GM19023 (cell line): ENCODE measurements around the gene GPSM1.
"Not testable (repeated sequence)": the region's sequence is repeated elsewhere in the genome, so short reads cannot be mapped to it uniquely, and the experiment has no call there.

Source experiments
- ATAC-seq: cut with Tn5 transposase; IDR thresholded peaks from one replicate; pipeline ENCODE4 v1.9.1; 2021; ENCODE audit warnings: mild to moderate bottlenecking, moderate library complexity; ENCODE audit not compliant: unreplicated experiment

Gene GPSM1

DNA sequence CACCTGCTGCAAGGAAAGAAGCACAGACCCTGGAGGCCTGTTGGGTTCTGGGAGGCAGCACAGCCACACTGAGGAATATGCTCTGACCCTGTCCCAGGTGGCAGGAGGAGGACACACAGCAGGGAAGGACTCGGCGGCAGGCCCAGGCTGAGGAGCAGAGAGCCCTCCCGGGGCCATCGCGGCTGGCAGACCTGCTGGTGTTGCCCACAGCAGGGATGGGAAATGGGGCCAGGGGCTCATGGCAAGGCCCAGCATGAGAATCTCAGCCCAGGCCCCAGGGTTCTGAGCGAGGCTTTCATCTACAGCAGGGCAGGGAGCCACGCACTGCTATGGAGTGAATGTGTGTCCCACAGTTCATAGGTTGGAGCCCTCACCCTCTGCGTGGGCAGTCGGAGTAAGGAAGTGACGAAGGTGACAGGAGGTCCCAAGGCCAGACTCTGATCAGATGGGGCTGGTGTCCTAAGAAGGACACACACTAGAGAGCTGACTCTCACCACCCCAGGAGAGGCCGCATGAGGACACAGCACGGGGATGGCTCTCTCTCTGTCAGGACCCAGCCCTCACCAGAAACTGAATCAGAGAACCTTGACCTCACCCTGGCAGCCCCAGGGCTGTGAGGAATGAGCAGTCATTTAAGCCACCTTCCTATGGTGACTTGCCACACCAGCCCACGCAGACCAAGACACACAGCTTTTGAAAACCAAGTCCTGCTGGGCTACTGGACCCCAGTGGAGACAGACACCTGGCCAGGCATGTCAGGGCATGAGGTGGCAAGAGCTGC, 10.3 kb upstream of the GPSM1 start:
- ATAC-seq, result no peak

DNA sequence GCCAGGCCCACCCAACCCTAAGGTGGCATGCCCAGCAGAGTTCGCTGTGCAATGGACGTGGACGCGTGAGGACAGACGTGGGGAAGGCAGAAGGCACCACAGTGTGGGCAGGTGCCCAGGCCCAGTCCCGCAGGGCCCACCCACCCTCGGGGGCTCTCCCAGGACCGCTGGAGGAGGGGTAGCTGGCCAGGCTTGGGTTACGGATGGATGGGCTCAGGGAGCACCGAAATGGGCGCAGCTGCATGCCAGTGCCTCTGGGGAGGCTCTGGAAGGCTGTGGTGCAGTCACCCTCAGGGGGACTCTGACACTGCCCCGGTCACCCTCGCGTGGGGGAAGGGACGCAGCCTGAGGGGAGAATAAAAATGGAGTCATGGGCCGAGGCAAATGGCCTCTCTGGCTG, 9.6 kb upstream of the GPSM1 start:
- no peak for ATAC-seq

DNA sequence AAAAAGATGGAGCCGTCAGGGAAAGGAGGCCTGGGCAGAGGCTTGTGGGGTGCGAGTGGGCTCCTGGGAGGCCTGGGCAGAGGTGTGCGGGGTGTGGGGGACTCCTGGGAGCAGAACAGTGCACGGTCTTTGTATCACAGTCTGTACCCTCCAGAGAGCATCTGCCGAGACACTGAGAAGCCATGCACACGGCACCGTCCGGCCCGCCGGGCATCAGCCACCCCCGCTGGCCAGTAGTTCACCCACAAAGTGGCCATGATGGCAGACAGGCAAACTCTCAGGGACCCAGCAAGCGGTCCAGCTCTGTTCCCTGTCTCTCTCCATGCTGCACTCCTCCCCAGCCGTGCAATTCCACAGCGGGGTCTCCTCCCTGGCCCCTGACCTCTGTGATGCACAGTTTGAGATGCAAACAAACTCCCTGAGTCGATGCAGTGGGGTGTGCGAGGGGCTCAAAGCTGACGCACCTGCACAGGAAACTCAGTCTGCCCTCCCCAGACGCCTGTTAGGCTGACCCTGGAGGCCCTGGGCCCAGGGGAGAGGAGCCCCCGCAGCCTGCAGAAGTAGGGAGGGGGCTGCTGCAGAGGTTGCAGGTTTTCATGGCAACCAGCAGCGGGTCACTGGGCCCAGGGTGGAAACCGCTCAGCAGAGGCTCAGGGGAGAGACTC, 9.1 kb upstream of the GPSM1 start:
- ATAC-seq, result no peak

DNA sequence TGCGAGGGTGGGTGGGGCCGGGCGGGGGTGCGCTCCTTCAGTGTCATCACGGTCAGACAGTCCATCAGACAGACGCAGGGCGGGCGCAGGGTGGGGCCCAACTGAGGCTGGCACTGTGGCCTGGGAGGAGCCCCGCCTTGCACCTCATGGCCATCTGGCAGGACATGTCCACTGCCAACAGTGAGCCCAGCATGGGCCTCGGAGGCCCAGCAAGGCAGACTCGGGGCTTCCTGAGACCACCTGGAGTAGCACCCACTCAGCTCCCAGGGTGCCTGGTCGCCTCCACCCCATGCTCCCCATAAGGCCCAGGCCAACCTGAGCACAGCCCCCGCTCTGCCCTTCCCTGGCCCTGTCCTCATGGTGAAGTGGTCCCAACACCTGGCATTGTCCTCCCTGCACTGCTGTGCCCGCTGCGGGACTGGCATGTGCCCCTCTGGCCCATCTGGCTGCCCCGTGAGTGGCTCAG, 8.5 kb upstream of the GPSM1 start:
- ATAC-seq, result no peak

DNA sequence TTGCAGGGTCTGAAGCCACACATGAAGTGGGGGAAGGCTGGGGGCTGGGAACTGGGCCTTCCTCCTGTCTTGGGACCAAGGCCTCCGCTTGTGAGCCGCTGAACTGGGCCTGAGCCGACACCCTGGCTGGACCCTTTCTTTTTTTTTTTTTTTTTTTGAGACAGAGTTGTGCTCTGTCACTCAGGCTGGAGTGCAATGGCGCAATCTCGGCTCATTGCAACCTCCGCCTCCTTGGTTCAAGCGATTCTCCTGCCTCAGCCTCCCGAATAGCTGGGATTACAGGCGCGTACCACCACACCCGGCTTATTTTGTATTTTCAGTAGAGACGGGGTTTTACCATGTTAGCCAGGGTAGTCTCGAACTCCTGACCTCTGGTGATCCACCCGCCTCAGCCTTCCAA, 8.1 kb upstream of the GPSM1 start:
- not testable (repeated sequence) for ATAC-seq

DNA sequence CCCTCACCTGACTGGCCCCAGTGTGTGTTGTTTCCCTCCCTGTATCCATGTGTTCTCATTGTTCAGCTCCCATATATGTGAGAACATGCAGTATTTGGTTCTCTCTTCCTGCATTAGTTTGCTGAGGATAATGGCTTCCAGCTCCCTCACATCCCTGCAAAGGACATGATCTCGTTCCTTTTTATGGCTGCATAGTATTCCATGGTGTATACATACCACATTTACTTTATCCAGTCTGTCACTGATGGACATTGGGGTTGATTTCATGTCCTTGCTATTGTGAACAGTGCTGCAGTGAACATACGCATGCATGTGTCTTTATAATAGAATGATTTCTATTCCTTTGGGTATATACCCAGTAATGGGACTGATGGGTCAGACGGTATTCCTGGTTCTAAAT, 7.4 kb upstream of the GPSM1 start:
- ATAC-seq, result not testable (repeated sequence)

DNA sequence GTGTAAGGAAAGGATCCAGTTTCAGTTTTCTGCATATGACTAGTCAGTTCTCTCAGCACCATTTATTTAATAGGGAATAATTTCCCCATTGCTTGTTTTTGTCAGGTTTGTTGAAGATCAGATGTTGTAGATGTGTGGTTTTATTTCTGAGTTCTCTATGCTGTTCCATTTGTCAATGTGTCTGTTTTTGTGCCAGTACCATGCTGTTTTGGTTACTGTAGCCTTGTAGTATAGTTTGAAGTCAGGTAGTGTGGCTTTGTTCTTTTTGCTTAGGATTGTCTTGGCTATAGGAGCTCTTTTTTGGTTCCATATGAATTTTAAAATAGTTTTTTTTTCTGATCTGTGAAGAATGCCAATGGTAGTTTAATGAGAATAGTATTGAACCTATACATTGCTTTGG, 6.4 kb upstream of the GPSM1 start:
- not testable (repeated sequence) for ATAC-seq

DNA sequence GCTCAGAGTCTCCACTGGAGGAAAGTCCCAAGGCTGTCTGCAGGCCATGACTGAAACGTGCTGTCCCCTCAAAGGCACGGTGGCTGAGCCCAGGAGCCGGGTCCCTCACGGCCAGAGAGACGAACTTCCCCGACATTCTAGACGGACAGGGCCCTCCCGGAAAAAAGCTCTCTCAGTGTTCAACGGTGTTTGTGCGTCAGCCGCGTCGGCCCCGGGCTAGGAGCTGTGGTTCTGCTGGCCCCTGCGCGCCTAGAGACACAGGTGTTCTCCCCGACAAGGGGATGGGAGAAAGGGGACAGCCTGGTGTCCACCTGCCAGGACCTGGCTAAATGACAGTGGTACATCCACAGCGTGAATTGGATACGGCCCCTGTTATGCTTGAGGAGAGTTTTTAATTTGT, 5.8 kb upstream of the GPSM1 start:
- no peak for ATAC-seq

DNA sequence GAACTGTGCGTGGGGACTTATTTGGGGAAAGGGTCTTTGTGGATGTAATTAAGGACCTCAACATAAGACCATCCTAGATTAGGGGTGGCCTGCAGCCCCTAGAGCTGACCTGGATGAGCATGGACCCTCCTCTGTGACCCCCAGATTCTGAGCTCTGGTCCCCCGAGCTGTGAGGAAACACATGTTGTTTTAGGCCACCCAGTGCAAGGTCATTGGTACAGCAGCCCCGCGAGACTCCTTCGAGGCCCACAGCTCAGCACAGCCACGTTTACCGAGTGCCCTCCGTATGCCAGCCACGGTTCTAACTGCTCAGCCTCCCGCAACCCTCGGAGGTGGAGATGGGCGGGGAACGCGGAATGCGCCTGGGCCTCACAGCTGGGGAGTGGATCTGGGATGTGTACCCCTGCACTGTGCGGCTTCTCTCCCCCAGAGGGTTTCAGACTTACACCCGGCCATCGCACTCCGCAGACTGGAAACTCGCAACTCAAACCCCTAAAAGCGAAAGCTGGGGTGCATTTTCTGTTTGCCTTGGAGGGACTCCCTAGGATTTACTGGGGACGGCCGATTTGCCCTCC, 4.5 kb upstream of the GPSM1 start:
- ATAC-seq, result no peak

DNA sequence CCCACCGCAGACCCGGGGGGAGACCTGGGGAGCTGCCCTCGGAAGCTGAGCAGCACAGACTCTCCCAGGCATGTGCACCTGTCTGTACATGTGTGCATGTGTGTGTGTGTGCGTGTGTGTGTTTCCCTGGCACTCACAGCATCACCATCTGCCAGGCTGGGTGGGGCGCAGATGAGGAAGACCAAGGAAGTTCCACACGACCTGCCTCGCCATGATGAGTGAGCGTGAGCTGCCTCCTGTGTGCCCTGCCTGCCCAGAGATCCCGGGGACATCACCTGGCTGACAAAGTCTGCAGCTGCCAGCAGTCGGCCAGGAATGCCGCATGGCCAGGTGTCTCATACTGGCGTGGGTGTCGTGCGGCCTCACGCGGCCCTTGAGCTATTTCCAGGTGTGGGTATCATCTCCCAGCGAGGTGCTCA, 4.0 kb upstream of the GPSM1 start:
- ATAC-seq, result no peak

DNA sequence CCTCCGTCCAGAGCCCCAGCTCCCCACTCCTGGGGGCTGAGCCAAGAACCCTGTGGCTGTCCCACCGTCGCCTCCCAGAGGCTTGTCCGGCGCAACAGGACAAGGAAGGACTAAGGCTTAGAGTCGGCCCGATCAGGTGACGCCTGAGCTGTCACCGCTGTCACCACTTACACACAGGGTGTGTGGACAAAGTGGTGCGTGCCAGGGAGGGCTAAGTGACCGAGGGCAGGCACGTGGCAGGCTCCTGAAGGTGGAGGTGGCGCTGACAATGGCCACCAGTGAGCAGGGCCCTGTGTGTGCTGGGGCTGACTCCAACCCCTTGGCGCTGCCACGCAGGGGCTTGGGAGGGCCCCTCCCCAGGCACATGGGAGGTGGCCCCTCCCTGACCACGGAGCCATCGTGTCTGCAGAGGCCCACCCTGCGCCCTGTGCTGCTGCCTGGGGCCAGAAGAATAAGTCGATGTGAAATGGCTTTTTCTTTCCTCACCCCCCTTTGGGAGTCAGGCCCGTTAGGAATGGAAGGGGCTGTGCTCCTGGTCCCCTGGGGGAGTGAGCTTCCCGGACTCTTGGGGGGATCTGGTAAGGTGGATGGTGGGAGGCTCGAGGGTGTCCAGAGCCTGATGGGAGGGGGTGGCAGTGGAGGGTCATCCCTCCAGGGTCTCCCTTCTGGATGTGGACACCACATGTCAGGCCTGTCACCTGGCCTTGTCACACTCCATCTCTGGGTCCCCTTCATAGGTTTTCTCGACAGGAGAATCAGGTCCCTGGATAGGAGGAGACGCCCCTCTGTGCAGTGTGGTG, 2.6 kb upstream of the GPSM1 start:
- no peak for ATAC-seq

DNA sequence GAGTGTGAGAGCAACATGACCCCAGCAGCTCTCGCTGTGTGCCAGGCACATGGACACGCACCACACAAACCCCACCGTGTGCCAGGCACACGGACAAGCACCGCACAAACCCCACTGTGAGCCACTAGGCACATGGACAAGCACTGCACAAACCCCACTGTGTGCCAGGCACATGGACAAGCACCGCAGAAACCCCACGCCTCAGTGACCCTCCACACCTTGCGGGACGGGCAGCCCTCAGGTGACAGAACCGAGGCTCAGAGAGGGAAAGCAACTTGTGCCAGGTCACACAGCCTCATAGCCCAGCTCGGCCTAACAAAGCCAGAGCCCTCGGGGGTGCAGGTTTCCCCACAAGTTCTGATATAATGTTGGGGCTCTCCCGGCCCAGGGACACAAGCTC, 2.0 kb upstream of the GPSM1 start:
- no peak for ATAC-seq

DNA sequence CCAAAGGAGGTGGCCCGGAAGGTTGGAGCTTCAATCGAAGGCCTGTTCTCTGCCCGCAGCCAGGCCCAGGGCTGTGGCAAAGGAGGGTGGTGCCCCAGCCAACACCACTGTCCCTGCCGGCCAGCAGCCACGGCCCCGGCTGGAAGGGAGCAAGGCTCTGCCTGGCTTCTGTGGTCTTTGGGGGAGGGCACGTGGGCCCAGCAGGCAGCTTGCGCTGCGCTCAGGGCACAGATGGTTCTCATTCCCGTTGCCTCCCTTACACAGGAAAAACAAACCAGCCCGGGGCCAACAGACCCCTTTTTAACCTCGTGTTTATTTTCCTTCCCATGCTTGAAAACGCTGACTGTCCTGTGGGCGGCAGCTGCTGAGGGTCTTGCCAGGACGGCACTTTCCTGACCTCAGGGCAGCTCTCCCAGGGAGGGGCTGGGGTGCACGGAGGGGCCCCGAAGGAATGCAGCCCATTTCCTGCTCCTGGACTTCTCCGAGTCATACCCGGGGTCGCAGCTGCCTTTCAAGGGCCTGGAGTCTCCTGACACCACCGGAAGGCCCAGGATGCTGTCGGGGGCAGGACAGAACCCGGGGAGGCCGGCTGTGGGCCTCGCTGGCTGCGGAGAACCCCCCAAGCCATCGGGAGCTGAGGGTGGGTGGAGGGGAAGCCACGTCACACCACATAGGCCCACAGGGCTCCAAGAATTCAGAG, 1.1 kb upstream of the GPSM1 start:
- no peak for ATAC-seq

DNA sequence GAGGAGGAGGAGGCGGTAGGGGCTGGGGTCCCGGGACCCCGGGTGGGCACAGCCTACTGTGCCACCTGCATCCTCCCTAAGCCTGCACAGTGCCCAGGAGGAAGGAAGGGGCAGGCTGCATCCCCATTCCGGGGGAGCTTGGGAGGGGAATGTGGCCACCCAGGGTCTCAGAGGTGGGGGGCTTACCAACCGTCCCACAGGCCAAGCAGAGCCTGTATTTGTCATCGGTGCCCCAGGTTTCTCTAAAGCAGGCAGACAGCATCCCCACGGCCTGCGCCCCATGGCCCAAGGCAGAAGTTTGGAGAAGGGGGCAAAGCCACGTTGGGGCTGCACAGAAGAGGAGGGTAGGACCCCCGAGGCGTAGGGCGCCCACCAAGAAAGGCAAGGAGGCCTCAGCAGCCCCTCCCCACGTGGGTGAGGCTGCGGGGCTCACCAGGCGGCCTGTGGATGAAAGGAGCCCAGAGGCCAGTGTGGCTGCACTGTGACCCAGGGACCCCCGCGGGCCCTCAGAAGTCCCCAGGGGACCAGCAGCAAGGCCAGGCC, 507 bp upstream of the GPSM1 start:
- no peak for ATAC-seq

DNA sequence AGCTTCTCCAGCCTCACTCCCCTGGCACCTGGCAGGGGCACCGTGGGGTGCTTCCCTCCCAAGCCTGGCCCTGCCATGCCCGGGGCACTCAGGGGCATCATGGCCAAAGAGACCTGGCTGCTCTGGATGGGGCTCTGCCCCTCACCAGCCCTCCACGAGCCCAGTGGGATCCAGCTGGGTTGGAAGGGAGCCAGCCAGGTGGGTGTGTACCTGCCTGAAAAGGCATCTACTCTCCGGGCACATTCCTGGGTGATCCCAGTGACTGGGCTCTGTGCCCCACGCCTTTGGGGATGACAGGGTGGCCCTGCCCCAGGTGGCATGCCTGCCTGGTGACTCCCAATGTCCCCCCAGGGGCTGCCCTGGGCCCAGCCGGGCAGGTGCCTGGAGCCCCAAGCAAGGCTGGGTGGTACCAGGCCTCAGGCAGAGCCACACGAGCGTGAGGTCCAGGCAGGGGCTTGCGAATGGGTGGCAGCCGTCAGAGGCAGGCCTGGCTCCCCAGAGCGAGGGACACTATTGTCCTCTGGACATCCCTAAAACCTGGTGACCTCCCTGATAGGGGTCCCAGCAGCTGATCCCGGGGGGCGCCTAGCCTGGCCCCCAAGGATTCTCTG, 777 bp downstream of the GPSM1 start:
- ATAC-seq, result no peak

DNA sequence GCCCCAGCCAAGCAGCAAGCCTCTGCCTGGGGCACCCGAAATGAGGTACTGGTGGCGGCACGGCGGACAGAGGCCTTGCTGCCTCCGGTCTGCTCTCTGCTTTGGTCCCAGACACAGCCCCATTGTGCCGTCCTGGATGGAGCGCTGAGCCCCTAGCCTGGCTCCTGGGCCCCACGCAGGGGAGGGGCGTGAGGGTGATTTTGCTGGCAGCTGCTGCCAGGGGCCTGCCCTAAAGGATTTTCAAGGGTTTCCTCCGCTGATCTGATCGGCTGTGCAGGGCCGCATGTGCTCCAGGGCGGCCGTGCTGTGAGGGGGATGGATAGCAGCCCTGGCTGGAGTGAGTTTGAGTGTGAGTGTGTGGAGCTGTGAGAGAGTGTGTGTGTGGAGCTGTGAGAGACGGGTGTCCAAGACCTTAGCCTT, 1.3 kb downstream of the GPSM1 start:
- ATAC-seq, result no peak

DNA sequence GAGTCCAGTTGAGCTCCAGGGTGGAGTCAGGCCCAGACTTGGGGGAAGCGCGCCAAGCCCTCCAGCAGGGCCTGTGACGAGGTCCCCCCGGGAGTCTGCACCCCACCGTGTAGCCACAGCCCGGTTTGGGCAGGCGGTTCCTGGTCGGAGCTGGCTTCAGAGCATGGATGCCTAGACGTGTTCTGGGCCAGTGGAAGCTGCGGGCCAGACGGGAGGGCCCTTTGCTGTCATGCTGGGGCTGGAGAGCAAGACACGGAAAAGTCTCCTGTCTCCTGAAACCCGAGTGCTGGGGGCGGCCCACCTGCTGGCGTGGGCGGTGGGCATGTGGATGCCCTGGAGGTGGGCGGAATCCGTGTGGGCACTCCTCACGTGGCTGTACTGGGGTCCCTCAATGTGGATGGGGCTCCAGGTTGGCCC, 1.9 kb downstream of the GPSM1 start:
- no peak for ATAC-seq

DNA sequence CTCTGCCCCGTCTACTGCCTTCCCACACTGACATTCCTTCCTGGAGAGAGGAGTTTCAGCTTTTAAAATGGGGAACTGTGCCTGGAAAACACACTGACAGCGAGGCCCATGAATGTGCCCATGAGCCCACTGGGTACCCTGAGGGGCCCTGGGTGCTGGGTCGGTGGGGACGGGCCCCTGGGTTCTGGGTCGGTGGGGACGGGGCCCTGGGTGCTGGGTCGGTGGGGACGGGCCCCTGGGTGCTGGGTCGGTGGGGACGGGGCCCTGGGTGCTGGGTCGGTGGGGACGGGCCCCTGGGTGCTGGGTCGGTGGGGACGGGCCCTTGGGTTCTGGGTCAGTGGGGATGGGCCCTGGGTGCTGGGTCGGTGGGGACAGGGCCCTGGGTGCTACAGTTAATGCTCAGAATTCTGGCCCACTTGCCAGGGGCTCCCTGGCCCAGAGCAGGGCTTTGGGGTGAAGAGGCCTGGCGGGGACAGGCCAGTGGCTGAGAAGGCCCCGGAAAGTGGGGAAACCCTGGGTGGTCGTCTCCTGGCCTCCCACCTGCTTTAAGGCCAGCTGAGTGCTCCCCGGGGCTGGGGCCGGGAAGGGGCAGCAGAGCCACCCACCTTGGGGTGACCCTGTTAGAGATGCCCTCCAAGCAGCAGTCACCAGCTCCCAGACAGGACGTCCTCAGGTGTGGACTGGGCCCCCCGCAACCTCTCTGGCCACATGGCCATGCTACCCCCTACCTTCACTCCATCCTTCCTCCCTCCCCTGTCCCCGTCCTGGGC, 2.5 kb downstream of the GPSM1 start:
- ATAC-seq, result no peak

DNA sequence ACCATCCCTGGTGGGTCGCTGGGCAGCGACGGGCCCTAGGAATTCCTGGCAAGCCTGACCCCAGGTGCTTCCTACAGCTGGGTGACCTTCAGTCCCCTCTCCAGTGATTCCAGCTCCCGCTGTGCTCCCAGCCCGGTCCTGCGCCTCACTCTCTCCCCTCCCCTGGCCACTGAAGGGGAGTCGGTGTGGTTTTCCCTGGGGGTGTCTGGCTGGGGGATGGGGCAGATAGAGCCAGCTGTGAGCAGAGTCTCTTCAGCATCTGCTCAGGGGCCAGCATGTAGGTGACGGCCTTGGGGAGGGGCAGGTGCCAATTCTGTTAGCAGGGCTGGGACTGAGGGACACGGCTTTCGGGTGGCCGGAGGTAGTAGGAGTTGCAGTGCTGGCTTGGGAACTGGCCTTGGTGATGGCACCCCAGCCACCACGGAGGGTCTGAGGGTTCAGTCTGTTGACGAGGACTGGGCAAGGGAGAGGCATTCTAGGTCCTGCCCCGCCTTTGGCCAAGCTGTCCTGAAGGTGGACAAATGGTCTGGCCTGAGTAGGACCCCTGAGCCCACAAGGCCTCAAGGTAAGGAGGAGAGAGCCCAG, 3.2 kb downstream of the GPSM1 start:
- no peak for ATAC-seq
